Astrocyte of the spinal cord (primary cell): Measurements from ENCODE around the gene RAB20.

ENCODE experiments used
- DNase-seq: peaks from one replicate; pipeline ENCODE4 v3.0.0; 2011; ENCODE audit warnings: low read depth, low spot score
- H3K4me3 ChIP-seq: 2 replicates; pipeline ENCODE4 v1.5.1; 2011; ENCODE audit warnings: low read depth, mild to moderate bottlenecking, low read length, moderate library complexity
- in situ Hi-C: cut with HindIII; loops from 2 replicates; pipeline ENCODE4 v1.10.0; 2017; ENCODE audit warnings: low sequenced_read_pairs
- TF ChIP-seq, protein P1 (sequence below): IDR thresholded peaks from 2 replicates; pipeline ENCODE4 v1.5.1; 2012; ENCODE audit warnings: low read depth, mild to moderate bottlenecking, low read length, inconsistent platforms

The RAB20 gene

DNA sequence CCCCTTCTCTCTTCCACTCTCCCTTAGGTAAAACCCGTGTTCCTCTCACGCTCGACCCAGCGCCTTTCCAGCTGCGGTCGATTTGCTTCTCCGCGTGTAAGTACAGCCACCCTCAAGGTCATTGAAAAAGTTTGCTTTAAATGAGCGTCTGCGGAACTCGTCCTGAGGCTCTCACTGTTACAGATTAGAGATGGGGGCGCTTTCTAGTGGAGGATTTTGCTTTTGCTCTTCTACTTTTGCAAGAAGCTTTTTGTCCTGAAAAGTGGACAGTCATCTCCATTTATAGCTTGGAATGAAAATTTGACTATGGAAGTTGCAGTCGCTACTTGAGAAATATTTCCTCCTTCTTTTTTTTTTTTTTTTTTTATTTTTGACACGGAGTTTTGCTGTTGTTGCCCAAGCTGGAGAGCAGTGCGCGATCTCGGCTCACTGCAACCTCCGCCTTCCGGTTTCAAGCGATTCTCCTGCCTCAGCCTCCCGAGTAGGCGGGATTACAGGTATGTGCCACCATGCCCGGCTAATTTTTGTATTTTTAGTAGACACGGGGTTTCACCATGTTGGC is 595 bp upstream of the RAB20 start:
- in situ Hi-C loops, result no loop called here
- peak overlapping the region; percentile 67 for H3K4me3 ChIP-seq
- DNase-seq, result peak; percentile 56
- TF ChIP-seq, protein P1, sequence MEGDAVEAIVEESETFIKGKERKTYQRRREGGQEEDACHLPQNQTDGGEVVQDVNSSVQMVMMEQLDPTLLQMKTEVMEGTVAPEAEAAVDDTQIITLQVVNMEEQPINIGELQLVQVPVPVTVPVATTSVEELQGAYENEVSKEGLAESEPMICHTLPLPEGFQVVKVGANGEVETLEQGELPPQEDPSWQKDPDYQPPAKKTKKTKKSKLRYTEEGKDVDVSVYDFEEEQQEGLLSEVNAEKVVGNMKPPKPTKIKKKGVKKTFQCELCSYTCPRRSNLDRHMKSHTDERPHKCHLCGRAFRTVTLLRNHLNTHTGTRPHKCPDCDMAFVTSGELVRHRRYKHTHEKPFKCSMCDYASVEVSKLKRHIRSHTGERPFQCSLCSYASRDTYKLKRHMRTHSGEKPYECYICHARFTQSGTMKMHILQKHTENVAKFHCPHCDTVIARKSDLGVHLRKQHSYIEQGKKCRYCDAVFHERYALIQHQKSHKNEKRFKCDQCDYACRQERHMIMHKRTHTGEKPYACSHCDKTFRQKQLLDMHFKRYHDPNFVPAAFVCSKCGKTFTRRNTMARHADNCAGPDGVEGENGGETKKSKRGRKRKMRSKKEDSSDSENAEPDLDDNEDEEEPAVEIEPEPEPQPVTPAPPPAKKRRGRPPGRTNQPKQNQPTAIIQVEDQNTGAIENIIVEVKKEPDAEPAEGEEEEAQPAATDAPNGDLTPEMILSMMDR, result no peak

DNA sequence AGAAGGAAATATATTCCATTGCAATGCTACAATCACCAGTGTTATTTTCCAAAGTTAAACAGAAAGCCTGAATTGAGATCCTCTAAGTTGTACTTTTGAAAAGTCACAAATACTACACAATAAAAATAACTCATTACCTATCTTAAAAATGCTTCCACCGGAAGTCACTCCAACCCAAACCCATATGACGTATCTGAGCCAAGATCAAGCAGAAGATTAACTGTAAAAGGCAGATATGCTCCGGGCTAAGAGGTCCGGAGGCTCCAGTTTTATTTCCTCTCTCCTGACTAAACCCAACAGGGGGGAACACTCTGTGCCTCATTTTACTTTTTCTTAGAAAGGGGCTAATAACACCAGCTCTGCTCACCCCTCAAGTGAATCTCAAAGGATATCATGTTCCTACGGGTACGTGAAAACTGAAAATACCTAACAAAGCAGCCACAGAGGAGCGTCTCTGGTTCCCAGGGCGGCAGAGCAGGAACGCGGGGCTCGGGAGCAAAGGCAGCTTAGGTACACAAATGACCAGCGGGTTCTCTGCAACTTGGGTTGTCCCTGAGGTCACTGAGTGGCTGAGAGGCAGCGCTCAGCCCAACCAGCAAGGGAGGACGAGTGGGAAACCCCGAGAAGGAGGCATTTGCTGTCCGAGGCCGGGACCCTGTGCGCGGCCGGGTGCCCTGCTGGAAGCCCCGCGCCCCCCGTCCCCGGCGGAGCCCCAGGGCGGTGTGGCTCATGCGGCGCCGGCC is 750 bp downstream of the RAB20 start:
- DNase-seq, result no peak
- in situ Hi-C loops, result no loop called here
- peak overlapping the region; percentile 67 for H3K4me3 ChIP-seq
- TF ChIP-seq, protein P1, result no peak

DNA sequence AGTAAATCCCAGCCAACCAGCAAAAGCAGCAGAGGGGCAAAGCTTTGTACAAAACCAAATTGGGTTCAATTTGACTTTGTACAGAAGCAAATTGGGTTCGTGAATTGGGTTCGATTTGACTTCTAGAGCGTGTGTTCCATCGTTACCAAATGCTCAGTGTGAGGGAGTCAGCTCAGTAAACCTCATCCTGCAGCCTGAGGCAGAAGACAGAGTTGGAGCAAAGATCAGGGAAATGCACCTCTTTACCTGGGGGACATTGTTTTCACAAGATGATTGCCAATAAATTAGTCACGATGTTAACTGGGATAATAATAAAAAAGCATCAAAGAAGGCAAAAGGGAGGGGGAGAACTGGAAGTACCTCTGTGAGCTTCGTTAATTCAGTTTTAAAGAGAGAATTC is 1.5 kb downstream of the RAB20 start:
- in situ Hi-C loops, result no loop called here
- TF ChIP-seq, protein P1, result no peak
- H3K4me3 ChIP-seq, result no peak overlapping the region

DNA sequence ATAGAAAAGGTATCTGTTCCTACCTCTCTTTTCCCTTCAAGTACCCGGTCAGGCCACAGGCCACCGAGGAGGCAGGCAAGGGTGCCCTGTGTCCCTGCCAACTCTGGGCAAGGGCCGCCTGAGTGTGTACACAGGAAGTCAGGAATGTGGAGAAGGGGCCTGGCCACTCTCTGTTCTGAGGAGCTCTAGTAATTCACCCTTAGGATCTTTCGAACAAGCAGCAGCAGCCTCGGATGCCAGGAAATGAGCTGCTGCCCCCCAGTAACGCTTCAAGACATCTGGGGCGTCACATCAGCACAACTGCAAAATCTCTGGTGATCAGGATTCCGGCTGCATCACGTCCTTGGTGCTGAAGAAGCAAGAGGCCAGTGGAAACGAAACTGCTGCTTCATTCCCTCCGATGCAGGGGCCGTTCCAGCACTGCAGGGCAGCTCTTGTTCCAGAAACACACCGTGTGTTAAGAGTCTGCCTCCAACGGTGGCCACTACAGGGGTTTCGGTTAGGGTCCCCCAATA is 2.0 kb downstream of the RAB20 start:
- TF ChIP-seq, protein P1, result no peak
- DNase-seq, result peak; percentile 15
- in situ Hi-C loops, result no loop called here
- H3K4me3 ChIP-seq, result no peak overlapping the region

More for the DNA sequence above, 1.5 kb downstream of the RAB20 start:
- DNase-seq, result no peak

DNA sequence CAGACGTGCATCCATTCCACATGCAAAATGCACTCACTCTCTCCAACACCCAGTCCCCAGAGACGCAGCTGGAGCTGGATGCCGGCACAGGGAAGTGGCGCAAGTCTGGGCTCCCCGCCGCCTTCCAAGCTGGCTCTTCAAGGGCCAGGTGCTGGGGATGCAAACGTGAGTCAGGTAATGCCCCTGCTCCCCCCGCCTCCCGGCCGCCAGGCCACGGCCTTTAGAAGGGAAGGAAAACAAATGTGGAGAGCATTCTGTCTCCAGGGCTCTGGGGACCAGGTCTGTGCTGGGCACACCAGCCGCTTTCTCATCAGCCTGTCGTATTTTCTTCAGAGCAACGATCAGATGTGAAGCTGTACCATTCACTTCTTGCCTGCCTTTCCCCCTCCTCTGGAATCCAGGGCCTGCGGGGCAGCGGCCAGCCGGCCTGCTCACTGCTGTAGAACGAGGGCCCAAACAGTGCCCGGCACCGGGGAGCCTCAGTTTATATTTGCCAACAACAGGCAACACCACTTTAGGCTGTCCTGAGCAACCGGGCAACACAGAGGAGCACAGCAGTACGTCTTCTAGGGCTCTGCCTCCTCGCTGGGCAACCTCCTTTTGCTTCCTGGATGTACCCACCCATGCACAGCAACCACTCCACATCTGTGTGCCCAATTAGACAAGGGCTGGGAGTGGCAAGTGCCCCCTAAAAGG is 3.8 kb downstream of the RAB20 start:
- DNase-seq, result no peak
- in situ Hi-C loops, result no loop called here
- TF ChIP-seq, protein P1, result no peak
- H3K4me3 ChIP-seq, result no peak overlapping the region

DNA sequence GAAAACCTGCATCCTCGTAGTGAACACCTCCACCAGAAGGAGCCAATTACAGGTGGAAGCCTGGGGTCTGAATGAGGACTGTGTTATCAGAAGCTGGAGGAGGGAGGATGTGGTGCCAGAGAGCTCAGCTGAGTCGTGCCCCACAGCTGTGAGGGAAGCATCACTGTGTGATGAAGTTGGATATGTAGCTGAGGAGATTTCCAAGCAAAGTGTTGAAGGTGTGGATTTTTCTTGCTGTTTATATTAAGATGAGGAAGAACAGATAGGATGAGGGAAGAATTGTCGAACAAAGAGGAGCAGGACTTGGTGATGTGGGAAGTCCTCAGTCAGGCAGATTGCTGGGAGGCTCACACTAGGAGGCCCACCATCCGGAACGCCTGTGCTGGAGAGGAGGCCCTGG is 4.4 kb downstream of the RAB20 start:
- no peak overlapping the region for H3K4me3 ChIP-seq
- in situ Hi-C loops, result no loop called here
- no peak for DNase-seq
- TF ChIP-seq, protein P1, result no peak
